GM12865 (cell line): ENCODE results near the gene PIP5K1A.

Experiments
- DNase-seq: peaks from one replicate; pipeline ENCODE4 v3.0.0; 2010; ENCODE audit warnings: low read depth
- H3K4me3 ChIP-seq: 2 replicates; pipeline ENCODE4 v1.5.1; 2011; ENCODE audit warnings: mild to moderate bottlenecking, low read depth, low read length, control low read depth
- CTCF ChIP-seq: IDR thresholded peaks from 2 replicates; pipeline ENCODE4 v1.5.1; 2011; ENCODE audit warnings: low read length, control low read depth, low read depth, inconsistent platforms; ENCODE audit not compliant: insufficient read depth; ENCODE audit errors: missing control alignments

Gene PIP5K1A

GRCh38 chr1:151289080-151289935 is 91.0 kb downstream of the PIP5K1A start:
- DNase-seq, result no peak
- no peak overlapping the region for H3K4me3 ChIP-seq
- TF ChIP-seq CTCF, result no peak

- no peak for TF ChIP-seq CTCF
- H3K4me3 ChIP-seq, result no peak overlapping the region
- no peak for DNase-seq
These were observed 91.8 kb downstream of the PIP5K1A start for GRCh38 chr1:151289991-151290708.

GRCh38 chr1:151290709-151291303 is 92.5 kb downstream of the PIP5K1A start:
- H3K4me3 ChIP-seq, result no peak overlapping the region
- TF ChIP-seq CTCF, result no peak
- no peak for DNase-seq

- DNase-seq, result no peak
- TF ChIP-seq CTCF, result no peak
- H3K4me3 ChIP-seq, result no peak overlapping the region
These were observed 94.1 kb downstream of the PIP5K1A start for GRCh38 chr1:151292207-151293030.

- no peak overlapping the region for H3K4me3 ChIP-seq
- DNase-seq, result no peak
- TF ChIP-seq CTCF, result no peak
These were observed 94.7 kb downstream of the PIP5K1A start for GRCh38 chr1:151293093-151293492.

- no peak for DNase-seq
- no peak for TF ChIP-seq CTCF
- no peak overlapping the region for H3K4me3 ChIP-seq
These were observed 96.5 kb downstream of the PIP5K1A start for GRCh38 chr1:151294742-151295462.
